Dermis microvascular lymphatic vessel endothelial cell (primary cell): ENCODE results near the gene ZFHX2. TPM values are rescaled to one million over a fixed set of nuclear protein-coding genes. Genes with fewer than 3 reads are reported as not detected.

Experiments used
- total RNA-seq: library from RNA; depleted of rRNA; stranded (reverse); fragments of >200 nt; gene quantifications from 2 replicates; pipeline ENCODE4 v1.2.1, GENCODE V29; 2014

ZFHX2 gene
- total RNA-seq, 1 donor from 2014 or later: 0.13 TPM

Other genes with a start within 250 kb of the ZFHX2 start
- 1.7 and 2.9 TPM in 2 replicates for gene PPP1R3E, start 248.9 kb downstream of the ZFHX2 start, total RNA-seq
- gene BCL2L2, start 244.9 kb downstream of the ZFHX2 start, total RNA-seq: 10.9 and 16.3 TPM in 2 replicates
- 67.0 and 90.6 TPM in 2 replicates for gene PABPN1, start 230.3 kb downstream of the ZFHX2 start, total RNA-seq
- gene SLC22A17, start 198.9 kb downstream of the ZFHX2 start, total RNA-seq: 0.13 and 0.38 TPM in 2 replicates
- gene EFS, start 186.6 kb downstream of the ZFHX2 start, total RNA-seq: not detected in 2 replicates
- gene IL25, start 179.0 kb downstream of the ZFHX2 start, total RNA-seq: under 0.01 TPM in 1 of 2 replicates, not detected in the other
- gene CMTM5, start 174.7 kb downstream of the ZFHX2 start, total RNA-seq: not detected in 2 replicates
- gene MYH6, start 143.5 kb downstream of the ZFHX2 start, total RNA-seq: not detected in 2 replicates
- not detected in 2 replicates for gene MYH7, start 116.1 kb downstream of the ZFHX2 start, total RNA-seq
- 35.8 and 36.7 TPM in 2 replicates for gene NGDN, start 82.1 kb downstream of the ZFHX2 start, total RNA-seq
- 4.6 and 7.3 TPM in 2 replicates for gene THTPA, start 4.5 kb upstream of the ZFHX2 start, total RNA-seq
- gene AP1G2, start 16.0 kb upstream of the ZFHX2 start, total RNA-seq: 20.4 and 28.6 TPM in 2 replicates
- gene JPH4, start 27.0 kb upstream of the ZFHX2 start, total RNA-seq: under 0.01 and 0.13 TPM in 2 replicates
- 1.7 and 2.0 TPM in 2 replicates for gene DHRS2, start 84.6 kb upstream of the ZFHX2 start, total RNA-seq